GM12801 (cell line): ENCODE data around the gene BOC.

ENCODE experiments used
- CTCF ChIP-seq: IDR thresholded peaks from one replicate; pipeline ENCODE4 v1.5.1; 2011; ENCODE audit warnings: control low read depth; ENCODE audit not compliant: insufficient read length; ENCODE audit errors: extremely low read depth

Gene BOC

GRCh38 chr3:113268311-113268710 is 57.0 kb downstream of the BOC start:
- no peak for TF ChIP-seq CTCF

GRCh38 chr3:113268942-113269341 is 57.6 kb downstream of the BOC start:
- TF ChIP-seq CTCF: no peak

GRCh38 chr3:113269661-113270060 is 58.3 kb downstream of the BOC start:
- no peak for TF ChIP-seq CTCF

GRCh38 chr3:113270068-113270467 is 58.7 kb downstream of the BOC start:
- no peak for TF ChIP-seq CTCF

GRCh38 chr3:113270786-113271185 is 59.4 kb downstream of the BOC start:
- no peak for TF ChIP-seq CTCF

- TF ChIP-seq CTCF: no peak
Observed at GRCh38 chr3:113271189-113271588, 59.8 kb downstream of the BOC start.

- TF ChIP-seq CTCF: no peak
Observed at GRCh38 chr3:113271594-113272384, 60.4 kb downstream of the BOC start.
